SK-N-SH treated with all-trans-retinoic acid at 6 μM for 48 hours (cell line): ENCODE data around the gene INSM1.

Source experiments
- ARNTL ChIP-seq: fragments of 450-650 bp; formaldehyde crosslinking; IDR thresholded peaks from 2 replicates; pipeline ENCODE4 v1.5.0; 2020; ENCODE audit warnings: low read depth, mild to moderate bottlenecking, moderate library complexity, borderline replicate concordance
- BACH2 ChIP-seq: fragments of 250-450 bp; sonication (Bioruptor Pico); IDR thresholded peaks from 2 replicates; pipeline ENCODE4 v1.9.0; 2021; ENCODE audit warnings: mild to moderate bottlenecking, borderline replicate concordance
- CSDC2 ChIP-seq: fragments of 250-450 bp; sonication (Bioruptor Pico); IDR thresholded peaks from 2 replicates; pipeline ENCODE4 v1.5.0; 2020; ENCODE audit warnings: mild to moderate bottlenecking, moderate library complexity
- ISL1 ChIP-seq: fragments of 250-450 bp; sonication (Bioruptor Pico); IDR thresholded peaks from 2 replicates; pipeline ENCODE4 v2.1.2; 2022; ENCODE audit warnings: mild to moderate bottlenecking, moderate library complexity
- PPARA ChIP-seq: fragments of 250-450 bp; sonication (Bioruptor Pico); IDR thresholded peaks from 2 replicates; pipeline ENCODE4 v1.5.0; 2020; ENCODE audit warnings: mild to moderate bottlenecking, borderline replicate concordance
- RARB ChIP-seq: fragments of 250-450 bp; sonication (Bioruptor Pico); IDR thresholded peaks from 2 replicates; pipeline ENCODE4 v1.8.0; 2021; ENCODE audit warnings: mild to moderate bottlenecking, moderate library complexity
- ZFP3 ChIP-seq: fragments of 250-450 bp; sonication (Bioruptor Pico); IDR thresholded peaks from 2 replicates; pipeline ENCODE4 v1.5.0; 2020; ENCODE audit warnings: mild to moderate bottlenecking, moderate library complexity
- ZFP30 ChIP-seq: fragments of 450-650 bp; formaldehyde crosslinking; IDR thresholded peaks from 2 replicates; pipeline ENCODE4 v1.5.0; 2022; ENCODE audit warnings: mild to moderate bottlenecking, moderate library complexity
- ZNF70 ChIP-seq: fragments of 450-650 bp; formaldehyde crosslinking; IDR thresholded peaks from 2 replicates; pipeline ENCODE4 v1.5.0; 2020; ENCODE audit warnings: mild to moderate bottlenecking, moderate library complexity

- TF ChIP-seq PPARA (CRISPR knock-in tag) (no peak), ARNTL (CRISPR knock-in tag) (no peak), ISL1 (CRISPR knock-in tag) (no peak), ZFP30 (CRISPR knock-in tag) (no peak), BACH2 (CRISPR knock-in tag) (no peak), ZFP3 (no peak), CSDC2 (CRISPR knock-in tag) (no peak), ZNF70 (CRISPR knock-in tag) (no peak), RARB (CRISPR knock-in tag) (no peak)
Observed at GRCh38 chr20:20362774-20363433, 5.0 kb upstream of the INSM1 start.
